Nephron (organoid): ENCODE measurements around the gene SUN5.

Source experiments
- H3K27ac Mint-ChIP-seq, 3 experiments: 2 replicates each; pipeline ENCODE4 v1.8.0; 2020; ENCODE audit warnings: mixed read lengths in 3 of 3, mild to moderate bottlenecking in 2 of 3, moderate library complexity in 1 of 3
- H3K27me3 Mint-ChIP-seq: 2 replicates; pipeline ENCODE4 v1.8.0; 2021; ENCODE audit warnings: low read depth, mild to moderate bottlenecking, moderate library complexity, mixed read lengths
- H3K36me3 Mint-ChIP-seq: 2 replicates; pipeline ENCODE4 v1.8.0; 2020; ENCODE audit warnings: low read depth, mixed read lengths
- H3K4me1 Mint-ChIP-seq: 2 replicates; pipeline ENCODE4 v1.8.0; 2020; ENCODE audit warnings: mixed read lengths
- H3K4me3 Mint-ChIP-seq, 3 experiments: 2 replicates each; pipeline ENCODE4 v1.8.0; 2020; ENCODE audit warnings: mild to moderate bottlenecking in 3 of 3, mixed read lengths in 3 of 3, moderate library complexity in 2 of 3
- H3K9me3 Mint-ChIP-seq: 2 replicates; pipeline ENCODE4 v1.8.0; 2020; ENCODE audit warnings: mixed read lengths
- CTCF ChIP-seq, 3 experiments: fragments of 200-600 bp; sonication (generic); IDR thresholded peaks; one replicate each; pipeline ENCODE4 v1.5.0; 2021; ENCODE audit warnings: antibody characterized with exemption in 3 of 3; ENCODE audit not compliant: unreplicated experiment in 3 of 3

SUN5 gene

GRCh38 chr20:32972181-32973076 lies 31.8 kb downstream of the SUN5 start:
- Mint-ChIP-seq H3K36me3 (no peaks in the 10 kb centered on the region), H3K27me3 (peaks cover 4% of the 10 kb centered on the region), H3K4me1 (no peaks in the 10 kb centered on the region), H3K27ac (no peak overlapping the region), H3K9me3 (no peaks in the 10 kb centered on the region), H3K4me3 (no peak overlapping the region)
- TF ChIP-seq CTCF (IDR thresholded peaks at IDR 0.05; ENCODE audit: unreplicated experiment in 3 of 3), result no peak

GRCh38 chr20:32971703-32972161 lies 32.5 kb downstream of the SUN5 start:
- Mint-ChIP-seq H3K27me3 (peaks cover 6% of the 10 kb centered on the region), H3K4me1 (no peaks in the 10 kb centered on the region), H3K27ac (no peak overlapping the region), H3K36me3 (no peaks in the 10 kb centered on the region), H3K9me3 (no peaks in the 10 kb centered on the region), H3K4me3 (no peak overlapping the region)
- no peak for TF ChIP-seq CTCF (IDR thresholded peaks at IDR 0.05; ENCODE audit: unreplicated experiment in 3 of 3)

- Mint-ChIP-seq H3K27me3 (peaks cover 8% of the 10 kb centered on the region), H3K4me3 (no peak overlapping the region), H3K9me3 (no peaks in the 10 kb centered on the region), H3K4me1 (no peaks in the 10 kb centered on the region), H3K36me3 (no peaks in the 10 kb centered on the region), H3K27ac (no peak overlapping the region)
- TF ChIP-seq CTCF (IDR thresholded peaks at IDR 0.05; ENCODE audit: unreplicated experiment in 3 of 3), result no peak
Measured at GRCh38 chr20:32970973-32971300, 33.3 kb downstream of the SUN5 start.

GRCh38 chr20:32970115-32970972 lies 33.9 kb downstream of the SUN5 start:
- Mint-ChIP-seq H3K4me1 (no peaks in the 10 kb centered on the region), H3K9me3 (no peaks in the 10 kb centered on the region), H3K27ac (no peak overlapping the region), H3K27me3 (peaks cover 8% of the 10 kb centered on the region), H3K36me3 (no peaks in the 10 kb centered on the region), H3K4me3 (no peak overlapping the region)
- TF ChIP-seq CTCF (IDR thresholded peaks at IDR 0.05; ENCODE audit: unreplicated experiment in 3 of 3), result no peak

- H3K4me3 Mint-ChIP-seq, result no peak overlapping the region
- no peak overlapping the region for H3K27ac Mint-ChIP-seq
- peaks cover 8% of the 10 kb centered on the region for H3K27me3 Mint-ChIP-seq
- no peaks in the 10 kb centered on the region for H3K36me3 Mint-ChIP-seq
- H3K9me3 Mint-ChIP-seq, result no peaks in the 10 kb centered on the region
- H3K4me1 Mint-ChIP-seq, result no peaks in the 10 kb centered on the region
- no peak for TF ChIP-seq CTCF (IDR thresholded peaks at IDR 0.05; ENCODE audit: unreplicated experiment in 3 of 3)
Measured at GRCh38 chr20:32969356-32970114, 34.7 kb downstream of the SUN5 start.
